DND-41 (cell line): ENCODE data around the gene RIMKLA.

Experiments used
- ATAC-seq: fragments of 200-7000 bp; cut with Tn5 transposase; 3 replicates; pipeline ENCODE4 v1.9.1; 2021; ENCODE audit warnings: low read depth; ENCODE audit not compliant: insufficient read depth
- DNase-seq: peaks from one replicate; pipeline ENCODE4 v3.0.0-alpha.2; 2020
- H2AFZ ChIP-seq: 2 replicates; pipeline ENCODE4 v1.6.0; 2012; ENCODE audit warnings: low read depth, low read length
- H3K27ac ChIP-seq: 2 replicates; pipeline ENCODE4 v1.5.1; 2012; ENCODE audit warnings: low read length, inconsistent platforms
- H3K27me3 ChIP-seq: fragments of 200-600 bp; sonication (generic); 2 replicates; pipeline ENCODE4 v1.6.0; 2012; ENCODE audit warnings: low read length, mild to moderate bottlenecking, inconsistent platforms; ENCODE audit not compliant: insufficient read depth, poor library complexity
- H3K36me3 ChIP-seq: 2 replicates; pipeline ENCODE4 v1.5.1; 2012; ENCODE audit warnings: low read length, inconsistent platforms; ENCODE audit not compliant: insufficient read depth
- H3K4me1 ChIP-seq: 2 replicates; pipeline ENCODE4 v1.5.1; 2012; ENCODE audit warnings: mild to moderate bottlenecking, low read length; ENCODE audit not compliant: insufficient read depth
- H3K4me2 ChIP-seq: 2 replicates; pipeline ENCODE4 v1.6.0; 2012; ENCODE audit warnings: mild to moderate bottlenecking, moderate library complexity, low read length, inconsistent platforms; ENCODE audit not compliant: insufficient read depth
- H3K4me3 ChIP-seq, 2 experiments: fragments of 200-600 bp in 1 of 2; shearing (Covaris generic) in 1 of 2; 2 replicates each; pipeline ENCODE4 v1.5.1; 2012 to 2016; ENCODE audit warnings: inconsistent platforms in 2 of 2, low read length in 2 of 2, mild to moderate bottlenecking in 2 of 2, low read depth in 1 of 2, moderate library complexity in 1 of 2
- H3K79me2 ChIP-seq: 2 replicates; pipeline ENCODE4 v1.6.0; 2012; ENCODE audit warnings: low read length, inconsistent platforms; ENCODE audit not compliant: insufficient read depth
- H3K9ac ChIP-seq: 2 replicates; pipeline ENCODE4 v1.6.0; 2012; ENCODE audit warnings: low read depth, mild to moderate bottlenecking, inconsistent platforms, low read length, moderate library complexity
- H3K9me3 ChIP-seq: 2 replicates; pipeline ENCODE4 v1.5.1; 2012; ENCODE audit warnings: low read length, moderate library complexity, mild to moderate bottlenecking, inconsistent platforms; ENCODE audit not compliant: insufficient read depth, severe bottlenecking
- H4K20me1 ChIP-seq: 2 replicates; pipeline ENCODE4 v1.6.0; 2012; ENCODE audit warnings: low read length; ENCODE audit not compliant: insufficient read depth
- EZH2 ChIP-seq: IDR thresholded peaks from 3 replicates; pipeline ENCODE4 v1.6.1; 2012; ENCODE audit warnings: borderline replicate concordance, low read depth, mild to moderate bottlenecking, moderate library complexity, low read length, inconsistent platforms; ENCODE audit not compliant: severe bottlenecking
- TF ChIP-seq, protein P1 (sequence below): IDR thresholded peaks from 2 replicates; pipeline ENCODE4 v1.5.1; 2012; ENCODE audit warnings: borderline replicate concordance, low read length, moderate library complexity, mild to moderate bottlenecking; ENCODE audit not compliant: poor library complexity, severe bottlenecking; ENCODE audit errors: extremely low read depth

The RIMKLA gene

DNA sequence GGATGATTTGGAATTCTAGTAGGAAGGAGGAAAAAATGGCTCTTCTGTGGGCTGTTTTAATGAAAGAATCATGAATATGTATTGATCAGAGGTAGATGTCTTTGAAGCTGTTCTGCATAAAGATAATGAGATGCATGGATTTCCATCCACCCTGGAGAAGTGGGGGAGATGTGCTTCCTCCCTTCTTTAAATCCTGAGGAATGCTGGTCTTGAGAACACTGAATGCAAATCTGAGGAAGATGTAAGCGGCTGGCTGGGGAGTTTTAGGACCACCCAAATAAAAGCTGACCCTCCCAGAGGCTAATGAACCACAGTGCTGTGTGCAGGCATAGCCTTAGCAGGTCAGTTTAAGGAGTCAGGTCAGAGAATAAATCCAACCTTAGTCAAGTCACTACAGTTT is 37.9 kb downstream of the RIMKLA start:
- no peak overlapping the region for H3K4me2 ChIP-seq
- no peaks in the 10 kb centered on the region for H3K27me3 ChIP-seq
- no peak overlapping the region for H3K27ac ChIP-seq

DNA sequence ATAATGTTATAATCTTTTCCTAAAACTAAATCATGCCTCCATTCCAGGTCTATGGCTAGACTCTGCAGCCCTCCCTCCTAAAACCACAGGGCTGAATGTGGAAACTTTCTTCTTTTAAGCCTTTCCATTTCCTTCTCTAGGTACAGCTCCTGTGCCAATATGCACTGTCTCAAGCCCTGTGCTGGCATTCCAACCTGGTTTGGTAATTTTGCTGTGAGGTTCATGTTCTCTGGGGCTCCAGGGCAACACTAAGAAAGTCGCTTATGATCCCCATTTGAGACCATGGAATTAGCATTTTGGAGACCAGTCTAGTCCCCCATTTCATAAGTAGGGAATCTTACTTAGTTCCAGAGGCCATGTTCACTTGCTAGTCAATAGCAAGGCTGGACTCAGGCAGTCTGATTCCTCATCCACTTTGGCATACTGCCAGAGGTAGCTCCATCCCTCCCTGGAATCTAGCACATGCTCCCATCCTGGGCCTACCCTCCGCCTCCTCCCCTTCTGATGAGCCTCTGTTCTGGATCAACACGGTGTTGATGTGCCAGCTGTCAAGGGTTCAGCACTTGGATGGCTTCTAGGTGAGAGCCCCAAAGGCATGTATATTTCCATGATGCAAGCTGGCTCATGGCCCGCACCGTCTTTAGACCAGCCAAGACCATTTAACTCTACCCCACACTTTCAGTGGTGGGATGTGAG is 38.7 kb downstream of the RIMKLA start:
- no peaks in the 10 kb centered on the region for H4K20me1 ChIP-seq
- H3K27ac ChIP-seq: no peak overlapping the region
- peaks cover 13% of the 10 kb centered on the region for H3K36me3 ChIP-seq
- TF ChIP-seq, protein P1, sequence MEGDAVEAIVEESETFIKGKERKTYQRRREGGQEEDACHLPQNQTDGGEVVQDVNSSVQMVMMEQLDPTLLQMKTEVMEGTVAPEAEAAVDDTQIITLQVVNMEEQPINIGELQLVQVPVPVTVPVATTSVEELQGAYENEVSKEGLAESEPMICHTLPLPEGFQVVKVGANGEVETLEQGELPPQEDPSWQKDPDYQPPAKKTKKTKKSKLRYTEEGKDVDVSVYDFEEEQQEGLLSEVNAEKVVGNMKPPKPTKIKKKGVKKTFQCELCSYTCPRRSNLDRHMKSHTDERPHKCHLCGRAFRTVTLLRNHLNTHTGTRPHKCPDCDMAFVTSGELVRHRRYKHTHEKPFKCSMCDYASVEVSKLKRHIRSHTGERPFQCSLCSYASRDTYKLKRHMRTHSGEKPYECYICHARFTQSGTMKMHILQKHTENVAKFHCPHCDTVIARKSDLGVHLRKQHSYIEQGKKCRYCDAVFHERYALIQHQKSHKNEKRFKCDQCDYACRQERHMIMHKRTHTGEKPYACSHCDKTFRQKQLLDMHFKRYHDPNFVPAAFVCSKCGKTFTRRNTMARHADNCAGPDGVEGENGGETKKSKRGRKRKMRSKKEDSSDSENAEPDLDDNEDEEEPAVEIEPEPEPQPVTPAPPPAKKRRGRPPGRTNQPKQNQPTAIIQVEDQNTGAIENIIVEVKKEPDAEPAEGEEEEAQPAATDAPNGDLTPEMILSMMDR: no peak
- no peak for TF ChIP-seq EZH2
- H2AFZ ChIP-seq: no peak overlapping the region
- no peaks in the 10 kb centered on the region for H3K9me3 ChIP-seq
- no peak overlapping the region for H3K4me2 ChIP-seq
- no peaks in the 10 kb centered on the region for H3K27me3 ChIP-seq
- H3K4me1 ChIP-seq: no peaks in the 10 kb centered on the region
- H3K9ac ChIP-seq: no peak overlapping the region
- ATAC-seq (no peak), DNase-seq (no peak)
- no peak overlapping the region for H3K4me3 ChIP-seq
- H3K79me2 ChIP-seq: no peaks in the 10 kb centered on the region

More for the DNA sequence above, 37.9 kb downstream of the RIMKLA start:
- Histone ChIP-seq H3K9me3 (no peaks in the 10 kb centered on the region), H3K4me1 (no peaks in the 10 kb centered on the region), H3K36me3 (peaks cover 16% of the 10 kb centered on the region), H4K20me1 (no peaks in the 10 kb centered on the region), H3K9ac (no peak overlapping the region), H2AFZ (no peak overlapping the region), H3K79me2 (no peaks in the 10 kb centered on the region), H3K4me3 (no peak overlapping the region)
- TF ChIP-seq, protein P1: no peak
- no peak for TF ChIP-seq EZH2
- no peak for DNase-seq
- ATAC-seq: no peak

DNA sequence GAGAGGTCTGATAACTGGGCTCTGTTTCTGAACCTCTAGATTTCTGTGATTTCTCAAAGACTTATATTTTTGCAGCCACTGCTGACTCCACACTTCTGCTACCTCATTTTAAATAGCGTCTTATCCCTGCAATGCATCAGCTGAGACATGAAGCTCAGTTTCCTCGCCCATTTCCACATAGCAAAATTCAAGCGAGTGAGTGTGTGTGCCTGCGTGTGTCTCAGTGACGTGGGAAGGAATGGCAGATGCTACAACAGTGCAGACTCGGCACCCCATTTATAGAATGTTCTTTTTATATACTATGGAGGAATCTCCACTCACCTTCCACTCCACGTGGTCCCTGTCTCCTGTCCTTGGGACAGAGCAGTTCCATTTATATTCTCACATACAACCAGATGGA is 39.5 kb downstream of the RIMKLA start:
- H3K9ac ChIP-seq: no peak overlapping the region
- no peak overlapping the region for H3K4me3 ChIP-seq
- H3K27me3 ChIP-seq: no peaks in the 10 kb centered on the region
- H2AFZ ChIP-seq: no peak overlapping the region
- TF ChIP-seq EZH2: no peak
- TF ChIP-seq, protein P1: no peak
- DNase-seq (no peak), ATAC-seq (no peak)
- H4K20me1 ChIP-seq: no peaks in the 10 kb centered on the region
- peaks cover 5% of the 10 kb centered on the region; the same call in 1 of the 2 replicates for H3K36me3 ChIP-seq
- H3K79me2 ChIP-seq: no peaks in the 10 kb centered on the region
- no peaks in the 10 kb centered on the region for H3K9me3 ChIP-seq
- H3K27ac ChIP-seq: no peak overlapping the region
- no peaks in the 10 kb centered on the region for H3K4me1 ChIP-seq
- no peak overlapping the region for H3K4me2 ChIP-seq
